ENCODE data around the gene SAMD14. TPM values are rescaled to one million over a fixed set of nuclear protein-coding genes. Genes with fewer than 3 reads are reported as not detected.

The SAMD14 gene
- total RNA-seq, 1 donor from 2014 or later = 0.26 TPM

DNA sequence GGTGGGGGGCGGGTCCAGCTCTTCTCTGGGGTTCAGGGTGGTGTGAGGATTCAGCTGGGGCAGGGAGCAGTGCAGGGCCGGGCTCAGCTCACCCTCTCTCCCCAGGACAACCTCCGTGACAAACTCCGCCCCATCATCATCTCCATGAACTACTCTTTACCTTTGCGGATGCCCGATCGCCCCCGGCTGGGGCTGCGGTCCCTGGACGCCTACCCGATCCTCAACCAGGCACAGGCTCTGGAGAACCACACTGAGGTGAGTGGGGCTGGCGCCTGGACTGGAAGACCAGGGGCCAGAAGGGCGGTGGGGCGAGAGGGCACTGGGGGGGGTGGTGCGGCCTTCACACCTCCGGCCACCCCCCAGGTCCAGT is 53.8 kb downstream of the SAMD14 start:
- no peak for FAIRE-seq
- H3K36me3 ChIP-seq (ENCODE audit: control insufficient read depth, insufficient read depth, low read length) = peaks cover 80% of the 10 kb centered on the region
- TF ChIP-seq, protein P1, sequence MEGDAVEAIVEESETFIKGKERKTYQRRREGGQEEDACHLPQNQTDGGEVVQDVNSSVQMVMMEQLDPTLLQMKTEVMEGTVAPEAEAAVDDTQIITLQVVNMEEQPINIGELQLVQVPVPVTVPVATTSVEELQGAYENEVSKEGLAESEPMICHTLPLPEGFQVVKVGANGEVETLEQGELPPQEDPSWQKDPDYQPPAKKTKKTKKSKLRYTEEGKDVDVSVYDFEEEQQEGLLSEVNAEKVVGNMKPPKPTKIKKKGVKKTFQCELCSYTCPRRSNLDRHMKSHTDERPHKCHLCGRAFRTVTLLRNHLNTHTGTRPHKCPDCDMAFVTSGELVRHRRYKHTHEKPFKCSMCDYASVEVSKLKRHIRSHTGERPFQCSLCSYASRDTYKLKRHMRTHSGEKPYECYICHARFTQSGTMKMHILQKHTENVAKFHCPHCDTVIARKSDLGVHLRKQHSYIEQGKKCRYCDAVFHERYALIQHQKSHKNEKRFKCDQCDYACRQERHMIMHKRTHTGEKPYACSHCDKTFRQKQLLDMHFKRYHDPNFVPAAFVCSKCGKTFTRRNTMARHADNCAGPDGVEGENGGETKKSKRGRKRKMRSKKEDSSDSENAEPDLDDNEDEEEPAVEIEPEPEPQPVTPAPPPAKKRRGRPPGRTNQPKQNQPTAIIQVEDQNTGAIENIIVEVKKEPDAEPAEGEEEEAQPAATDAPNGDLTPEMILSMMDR (IDR thresholded peaks at IDR 0.05; ENCODE audit: insufficient read depth, low read length, severe bottlenecking) = no peak

DNA sequence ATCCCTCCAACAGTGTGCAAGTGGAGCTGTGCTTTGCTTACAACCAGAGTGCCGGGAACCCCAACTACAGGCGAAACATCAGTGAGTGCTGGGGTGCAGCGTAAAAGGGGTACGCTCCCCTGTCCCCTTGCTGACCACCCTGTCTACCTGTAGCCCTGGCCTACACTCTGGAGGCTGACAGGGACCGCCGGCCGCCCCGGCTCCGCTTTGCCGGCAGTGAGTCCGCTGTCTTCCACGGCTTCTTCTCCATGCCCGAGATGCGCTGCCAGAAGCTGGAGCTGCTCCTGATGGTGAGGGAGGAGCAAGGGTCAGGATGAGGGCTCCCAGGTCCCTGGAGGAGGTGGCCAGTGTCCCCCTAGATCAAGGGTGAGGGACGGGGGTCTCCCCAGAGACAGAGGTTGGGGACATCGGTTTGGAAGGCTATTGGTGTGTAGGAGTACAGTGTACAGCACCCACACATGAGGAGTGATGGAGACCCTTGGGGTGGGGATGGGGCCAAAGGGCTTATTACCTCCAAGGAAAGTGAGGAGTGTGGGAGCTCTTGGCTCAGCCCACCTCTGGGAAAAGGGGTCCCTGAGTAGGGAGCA is 54.4 kb downstream of the SAMD14 start:
- TF ChIP-seq, protein P1 (IDR thresholded peaks at IDR 0.05; ENCODE audit: insufficient read depth, low read length, severe bottlenecking) = no peak
- H3K4me3 ChIP-seq (ENCODE audit: low read depth, low read length) = no peak overlapping the region
- FAIRE-seq = peak; percentile 60
- no peaks in the 10 kb centered on the region for H3K27me3 ChIP-seq (ENCODE audit: control insufficient read depth, insufficient read depth, low read length)
- no peak for DNase-seq (ENCODE audit: low read depth)
- H3K36me3 ChIP-seq (ENCODE audit: control insufficient read depth, insufficient read depth, low read length) = peaks cover 81% of the 10 kb centered on the region

More for the DNA sequence above, 53.8 kb downstream of the SAMD14 start:
- no peak overlapping the region for H3K4me3 ChIP-seq (ENCODE audit: low read depth, low read length)
- H3K27me3 ChIP-seq (ENCODE audit: control insufficient read depth, insufficient read depth, low read length) = no peaks in the 10 kb centered on the region
- no peak for DNase-seq (ENCODE audit: low read depth)

DNA sequence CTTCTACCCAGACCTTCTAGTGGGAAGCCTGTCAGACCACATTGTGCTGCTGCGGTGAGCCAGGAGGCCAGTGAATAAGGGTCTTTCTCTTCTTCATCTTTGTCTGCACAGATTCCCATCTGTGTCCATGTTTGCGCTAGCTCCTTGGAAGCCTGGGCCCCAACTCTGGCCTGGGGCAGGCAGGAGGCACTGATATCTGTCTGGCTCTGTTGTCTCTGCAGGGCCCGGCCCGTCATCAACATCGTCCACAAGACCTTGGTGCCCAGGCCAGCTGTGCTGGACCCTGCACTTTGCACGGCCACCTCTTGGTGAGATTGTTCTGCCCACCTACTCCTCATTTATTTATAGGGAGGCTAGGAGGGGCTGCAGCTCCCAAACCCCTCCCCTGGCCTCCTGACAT is 55.7 kb downstream of the SAMD14 start:
- no peaks in the 10 kb centered on the region for H3K27me3 ChIP-seq (ENCODE audit: control insufficient read depth, insufficient read depth, low read length)
- TF ChIP-seq, protein P1 (IDR thresholded peaks at IDR 0.05; ENCODE audit: insufficient read depth, low read length, severe bottlenecking) = no peak
- no peak for FAIRE-seq
- no peak overlapping the region for H3K4me3 ChIP-seq (ENCODE audit: low read depth, low read length)
- no peak for DNase-seq (ENCODE audit: low read depth)
- peaks cover 75% of the 10 kb centered on the region for H3K36me3 ChIP-seq (ENCODE audit: control insufficient read depth, insufficient read depth, low read length)

DNA sequence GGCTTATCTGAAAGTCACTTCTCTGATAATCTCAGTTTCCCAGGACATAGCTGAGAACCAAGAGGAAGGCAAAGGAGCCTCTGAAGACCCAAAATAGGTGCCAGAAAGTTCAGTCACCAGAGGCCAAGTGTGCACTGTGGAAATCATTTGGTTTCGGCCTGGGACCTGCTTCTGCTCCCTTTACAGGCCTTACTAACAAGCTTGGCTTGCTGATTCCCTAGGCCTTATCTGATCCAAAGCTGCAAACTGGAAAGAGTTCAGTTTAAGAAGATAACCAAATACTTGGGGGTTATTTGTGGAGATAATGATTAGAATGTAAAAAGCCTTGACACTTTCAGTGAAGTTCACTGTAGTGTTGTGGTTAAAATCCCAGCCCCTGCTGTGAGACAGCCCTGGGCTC is 57.0 kb downstream of the SAMD14 start:
- TF ChIP-seq, protein P1 (IDR thresholded peaks at IDR 0.05; ENCODE audit: insufficient read depth, low read length, severe bottlenecking) = no peak
- Histone ChIP-seq H3K4me3 (ENCODE audit: low read depth, low read length) (no peak overlapping the region), H3K27me3 (ENCODE audit: control insufficient read depth, insufficient read depth, low read length) (no peaks in the 10 kb centered on the region), H3K36me3 (ENCODE audit: control insufficient read depth, insufficient read depth, low read length) (peaks cover 71% of the 10 kb centered on the region)
- DNase-seq (ENCODE audit: low read depth) (no peak), FAIRE-seq (no peak)

DNA sequence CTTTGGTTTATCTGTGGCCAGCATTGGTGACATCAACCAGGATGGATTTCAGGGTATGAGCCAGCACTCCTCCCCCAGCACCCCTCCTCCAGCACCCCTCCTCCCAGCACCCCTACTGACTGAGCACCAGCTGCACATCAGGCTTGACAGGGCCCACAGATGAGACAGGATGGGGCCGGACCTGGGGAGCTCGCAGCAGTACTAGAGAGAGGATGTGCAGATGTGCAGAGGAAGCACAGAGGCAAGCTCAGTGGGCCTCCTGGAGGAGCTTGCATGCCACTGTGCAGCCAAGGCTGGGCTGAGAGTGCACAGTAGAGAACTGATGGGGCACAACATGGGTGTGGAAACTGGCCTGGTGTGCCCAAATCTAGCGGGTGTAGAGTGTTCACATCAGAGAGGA is 57.8 kb downstream of the SAMD14 start:
- DNase-seq (ENCODE audit: low read depth) (no peak), FAIRE-seq (no peak)
- TF ChIP-seq, protein P1 (IDR thresholded peaks at IDR 0.05; ENCODE audit: insufficient read depth, low read length, severe bottlenecking) = no peak
- H3K27me3 ChIP-seq (ENCODE audit: control insufficient read depth, insufficient read depth, low read length) = no peaks in the 10 kb centered on the region
- no peak overlapping the region for H3K4me3 ChIP-seq (ENCODE audit: low read depth, low read length)
- H3K36me3 ChIP-seq (ENCODE audit: control insufficient read depth, insufficient read depth, low read length) = peaks cover 72% of the 10 kb centered on the region

DNA sequence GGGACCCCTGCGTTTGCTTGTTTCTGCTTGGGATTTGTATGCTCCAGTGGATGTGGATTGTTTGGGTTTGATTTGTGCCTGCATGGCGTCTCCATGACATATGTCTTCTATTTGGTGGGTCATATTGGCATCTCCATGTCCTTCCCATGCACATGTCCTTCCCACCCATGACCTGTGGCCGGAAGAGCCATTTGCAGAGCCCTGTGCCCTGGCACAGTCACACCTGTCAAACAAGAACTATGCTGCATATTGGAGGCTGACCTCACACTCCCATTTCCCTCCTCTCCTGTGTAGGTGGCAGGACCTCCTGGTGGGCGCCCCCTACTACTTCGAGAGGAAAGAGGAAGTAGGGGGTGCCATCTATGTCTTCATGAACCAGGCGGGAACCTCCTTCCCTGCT is 58.3 kb downstream of the SAMD14 start:
- no peak for FAIRE-seq
- Histone ChIP-seq H3K27me3 (ENCODE audit: control insufficient read depth, insufficient read depth, low read length) (no peaks in the 10 kb centered on the region), H3K4me3 (ENCODE audit: low read depth, low read length) (no peak overlapping the region), H3K36me3 (ENCODE audit: control insufficient read depth, insufficient read depth, low read length) (peaks cover 72% of the 10 kb centered on the region)
- TF ChIP-seq, protein P1 (IDR thresholded peaks at IDR 0.05; ENCODE audit: insufficient read depth, low read length, severe bottlenecking) = no peak
- DNase-seq (ENCODE audit: low read depth) = no peak
